Sciatic nerve (tissue), 1 donor: ENCODE data around the gene RGS7BP. TPM values are rescaled to one million over a fixed set of nuclear protein-coding genes. Genes with fewer than 3 reads are reported as not detected.

Experiments used
- total RNA-seq: library from RNA; stranded (reverse); fragmentation: NEBNext Ultra II Directional; extraction: Animal tissue kit (Norgen Biotek cat#: 25700); gene quantifications from one replicate; pipeline ENCODE4 v1.2.1, GENCODE V29; 2021
- donor health status: DM: no; HTN: no; CAD: no.

The RGS7BP gene
- total RNA-seq, 1 donor from 2014 or later = 0.67 TPM

Other genes with a start within 250 kb of the RGS7BP start
- not detected for gene SHISAL2B, start 184.5 kb downstream of the RGS7BP start, total RNA-seq